COR-L47 (cell line): Measurements from ENCODE around the gene LZTS2.
A peak's percentile ranks its signal among the peaks of the same experiment; 100 is the strongest.

ENCODE experiments used
- DNase-seq: peaks from one replicate; lab custom pipeline; 2025; lab: John Stamatoyannopoulos, UW

LZTS2 gene

DNA sequence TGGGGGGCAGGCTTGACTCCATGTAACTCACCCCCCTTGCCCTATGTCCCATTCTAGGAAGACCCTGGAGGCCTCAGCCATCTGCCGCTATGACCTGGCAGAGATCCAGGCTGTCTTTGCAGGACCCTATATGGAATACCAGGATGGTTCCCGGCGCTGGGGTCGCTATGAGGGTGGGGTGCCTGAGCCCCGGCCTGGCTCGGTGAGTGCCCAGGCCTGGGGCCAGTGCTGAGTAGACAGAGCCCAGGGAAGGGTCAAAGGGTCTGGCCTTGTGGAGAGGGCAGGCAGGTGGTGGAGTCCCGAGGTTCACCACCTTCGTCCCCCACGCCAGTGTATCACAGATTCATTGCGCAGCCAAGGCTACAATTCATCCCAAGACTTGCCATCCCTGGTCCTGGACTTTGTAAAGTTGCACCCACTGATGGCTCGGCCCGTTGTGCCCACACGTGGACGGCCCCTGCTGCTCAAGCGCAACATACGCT lies 19.8 kb upstream of the LZTS2 start:
- DNase-seq, result no peak

DNA sequence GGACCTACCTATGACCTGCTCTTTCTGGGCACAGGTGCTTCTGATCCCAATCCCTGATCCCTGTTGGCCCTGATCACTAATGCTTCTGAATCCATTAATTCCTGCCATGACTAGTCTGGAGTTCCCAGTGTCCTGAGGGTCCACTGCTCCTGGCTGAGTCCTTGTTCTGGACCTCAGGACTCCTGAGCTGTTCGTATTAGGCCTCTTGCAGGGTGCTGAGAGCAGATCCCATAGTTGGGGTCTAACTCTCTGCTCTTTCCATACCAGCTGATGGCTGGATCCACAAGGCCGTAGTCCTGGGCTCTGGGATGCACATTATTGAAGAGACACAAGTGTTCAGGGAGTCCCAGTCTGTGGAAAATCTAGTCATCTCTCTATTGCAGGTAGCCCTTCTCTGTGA lies 19.3 kb upstream of the LZTS2 start:
- DNase-seq, result no peak

DNA sequence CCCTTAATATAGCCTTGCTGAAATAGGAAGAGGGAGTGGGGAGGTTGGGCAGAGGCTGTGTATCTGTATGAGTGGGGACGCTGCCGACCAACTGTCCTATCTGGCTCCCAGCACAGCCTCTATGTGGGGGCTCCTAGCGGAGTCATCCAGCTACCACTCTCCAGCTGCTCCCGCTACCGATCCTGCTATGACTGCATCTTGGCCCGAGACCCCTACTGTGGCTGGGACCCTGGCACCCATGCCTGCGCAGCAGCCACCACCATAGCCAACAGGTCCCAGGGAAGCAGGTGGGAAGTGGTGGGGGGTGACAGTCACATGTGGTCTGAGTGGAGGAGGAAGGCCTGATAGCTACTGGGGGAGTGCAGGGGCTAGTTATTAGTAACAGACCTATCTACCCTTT lies 18.9 kb upstream of the LZTS2 start:
- DNase-seq, result no peak

DNA sequence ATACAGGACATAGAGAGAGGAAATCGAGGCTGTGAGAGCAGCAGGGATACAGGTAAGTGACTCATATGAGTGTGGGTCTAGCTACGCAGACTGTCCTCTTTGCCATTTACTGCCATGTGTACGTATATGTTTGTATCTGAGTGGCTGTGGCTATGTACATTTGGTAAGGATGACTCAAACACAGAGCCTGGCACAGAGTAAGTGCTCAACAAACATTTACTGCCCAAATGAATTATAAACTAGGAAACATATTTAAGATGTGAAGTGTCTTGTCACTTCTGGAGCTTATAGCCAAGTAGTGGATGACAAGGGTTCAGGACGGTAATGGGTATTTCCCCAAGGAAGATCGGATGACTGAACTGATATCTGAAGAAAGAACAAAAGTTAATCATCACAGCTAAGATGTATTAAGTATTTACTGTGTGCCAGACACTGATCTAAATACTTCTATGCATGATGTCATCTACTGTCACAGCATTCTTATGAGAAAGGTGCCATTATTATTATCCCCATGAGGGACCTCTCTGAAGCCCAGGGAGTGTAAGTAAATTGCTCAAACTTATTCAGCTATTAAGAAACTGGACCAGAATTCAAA lies 18.3 kb upstream of the LZTS2 start:
- DNase-seq, result no peak

DNA sequence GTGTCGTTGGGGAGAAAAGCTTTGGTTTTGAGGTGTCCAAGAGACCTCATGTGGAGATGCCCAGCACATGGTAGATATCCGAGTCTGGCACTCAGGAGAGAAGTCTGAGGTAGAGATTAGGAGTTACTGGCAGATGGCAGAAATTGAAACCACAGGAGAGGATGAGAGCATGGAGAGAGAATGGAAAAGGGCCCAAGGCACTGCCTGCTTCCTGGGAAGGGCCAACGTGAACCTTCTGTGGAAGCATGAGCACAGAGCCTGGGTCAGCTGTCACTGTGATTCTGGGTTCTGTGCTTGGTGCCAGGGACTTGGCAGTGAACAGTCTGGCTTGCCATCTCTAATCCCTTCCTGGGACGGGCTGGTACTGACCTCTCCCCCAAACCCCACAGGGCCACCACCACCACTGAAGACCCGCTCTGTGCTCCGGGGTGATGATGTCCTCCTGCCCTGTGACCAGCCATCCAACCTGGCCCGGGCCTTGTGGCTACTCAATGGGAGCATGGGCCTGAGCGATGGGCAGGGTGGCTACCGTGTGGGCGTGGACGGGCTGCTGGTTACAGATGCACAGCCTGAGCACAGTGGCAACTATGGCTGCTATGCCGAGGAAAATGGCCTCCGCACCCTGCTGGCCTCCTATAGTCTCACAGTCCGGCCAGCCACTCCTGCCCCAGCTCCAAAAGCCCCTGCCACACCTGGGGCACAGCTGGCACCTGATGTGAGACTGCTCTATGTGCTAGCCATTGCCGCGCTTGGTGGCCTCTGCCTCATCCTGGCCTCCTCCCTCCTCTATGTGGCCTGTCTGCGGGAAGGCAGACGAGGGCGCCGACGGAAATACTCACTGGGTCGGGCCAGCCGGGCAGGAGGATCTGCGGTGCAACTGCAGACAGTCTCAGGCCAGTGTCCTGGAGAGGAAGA lies 16.4 kb upstream of the LZTS2 start:
- no peak for DNase-seq

DNA sequence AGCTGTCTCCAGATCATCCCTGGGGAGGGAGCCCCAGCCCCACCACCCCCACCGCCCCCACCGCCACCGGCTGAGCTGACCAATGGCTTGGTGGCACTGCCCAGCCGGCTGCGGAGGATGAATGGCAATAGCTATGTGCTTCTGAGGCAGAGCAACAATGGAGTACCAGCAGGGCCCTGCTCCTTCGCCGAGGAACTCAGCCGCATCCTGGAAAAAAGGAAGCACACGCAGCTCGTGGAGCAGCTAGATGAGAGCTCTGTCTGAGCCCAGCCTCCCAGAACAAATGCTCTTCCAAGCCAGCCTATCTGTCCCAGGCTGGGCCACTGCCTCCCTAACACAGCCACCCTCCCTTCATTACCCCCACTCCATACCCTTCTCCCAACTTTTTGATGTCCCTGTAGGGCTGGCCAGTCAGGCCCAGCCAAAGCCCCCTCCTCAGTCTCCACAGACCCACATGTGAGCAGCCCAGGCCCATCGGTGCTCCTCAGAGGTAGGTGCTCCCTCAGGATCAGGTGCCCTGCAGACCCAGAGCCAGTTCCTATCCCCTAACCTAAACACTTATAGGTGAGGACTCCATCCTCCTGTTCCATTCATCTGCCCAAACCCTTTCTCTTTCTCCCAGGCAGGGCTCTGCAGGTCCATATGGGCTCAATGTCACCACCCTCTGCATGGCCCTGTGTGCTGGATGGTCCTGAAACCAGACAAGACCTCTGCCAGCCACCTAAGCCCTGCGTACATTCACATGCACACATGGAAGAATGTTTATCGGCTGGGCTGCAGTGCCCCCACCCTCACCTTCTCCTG lies 15.5 kb upstream of the LZTS2 start:
- no peak for DNase-seq

DNA sequence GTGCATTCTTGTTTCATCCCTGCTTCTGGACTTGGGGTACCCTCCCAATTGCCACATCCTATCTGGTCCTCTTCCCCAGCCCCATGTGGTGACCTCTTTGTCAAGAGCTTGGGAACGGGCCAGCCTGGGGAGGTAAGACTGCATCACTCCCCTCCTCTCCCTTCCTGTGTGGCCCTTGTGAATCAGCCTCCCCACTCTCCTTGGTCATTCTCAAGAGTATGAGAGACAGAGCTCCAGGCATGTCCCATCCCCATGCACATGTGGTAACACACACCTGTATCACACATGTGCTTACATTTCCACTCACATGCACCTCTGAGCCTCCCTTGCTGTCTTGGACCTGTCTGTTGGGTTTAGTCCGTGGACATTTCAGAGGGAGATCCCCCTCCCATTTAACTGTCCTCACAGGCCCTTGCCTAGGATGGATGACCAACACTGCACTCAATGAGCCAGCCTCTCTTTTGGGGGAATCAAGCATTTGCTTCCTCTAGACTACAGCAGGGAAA lies 14.9 kb upstream of the LZTS2 start:
- no peak for DNase-seq

DNA sequence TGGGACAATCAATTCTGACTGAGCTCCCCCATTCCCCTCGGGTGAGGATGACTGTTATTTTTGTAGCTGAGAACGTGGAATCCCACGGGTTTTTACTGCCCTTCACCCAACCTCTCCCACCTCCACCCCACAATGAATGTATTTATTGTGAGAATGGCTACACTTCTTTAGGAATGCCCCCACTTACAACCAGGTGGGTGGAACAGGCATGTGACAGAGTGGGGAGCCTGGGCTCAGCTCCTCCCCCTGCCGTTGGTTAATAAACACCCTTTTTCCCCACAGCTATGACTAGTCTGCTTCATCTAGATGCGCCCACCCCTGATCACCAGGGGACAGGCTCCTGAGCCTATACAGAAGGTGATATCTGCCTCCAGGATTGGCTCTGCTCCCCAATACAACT lies 14.3 kb upstream of the LZTS2 start:
- no peak for DNase-seq

DNA sequence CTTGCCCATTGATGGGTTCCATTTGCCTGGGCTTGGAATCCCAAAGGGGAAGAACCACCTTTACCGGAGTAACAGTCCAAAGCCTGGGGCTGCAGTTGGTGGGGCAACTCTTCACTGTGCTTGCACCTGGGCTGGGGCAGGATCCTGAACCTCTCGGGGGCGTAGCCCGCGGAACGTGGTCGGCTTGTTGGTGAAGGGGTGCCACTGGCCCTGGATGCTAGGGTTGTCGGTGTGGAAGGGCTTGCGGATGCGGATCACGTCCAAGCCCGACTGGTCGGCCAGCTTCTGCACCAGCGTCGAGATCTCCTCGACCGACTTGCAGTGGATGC lies 13.0 kb upstream of the LZTS2 start:
- no peak for DNase-seq

DNA sequence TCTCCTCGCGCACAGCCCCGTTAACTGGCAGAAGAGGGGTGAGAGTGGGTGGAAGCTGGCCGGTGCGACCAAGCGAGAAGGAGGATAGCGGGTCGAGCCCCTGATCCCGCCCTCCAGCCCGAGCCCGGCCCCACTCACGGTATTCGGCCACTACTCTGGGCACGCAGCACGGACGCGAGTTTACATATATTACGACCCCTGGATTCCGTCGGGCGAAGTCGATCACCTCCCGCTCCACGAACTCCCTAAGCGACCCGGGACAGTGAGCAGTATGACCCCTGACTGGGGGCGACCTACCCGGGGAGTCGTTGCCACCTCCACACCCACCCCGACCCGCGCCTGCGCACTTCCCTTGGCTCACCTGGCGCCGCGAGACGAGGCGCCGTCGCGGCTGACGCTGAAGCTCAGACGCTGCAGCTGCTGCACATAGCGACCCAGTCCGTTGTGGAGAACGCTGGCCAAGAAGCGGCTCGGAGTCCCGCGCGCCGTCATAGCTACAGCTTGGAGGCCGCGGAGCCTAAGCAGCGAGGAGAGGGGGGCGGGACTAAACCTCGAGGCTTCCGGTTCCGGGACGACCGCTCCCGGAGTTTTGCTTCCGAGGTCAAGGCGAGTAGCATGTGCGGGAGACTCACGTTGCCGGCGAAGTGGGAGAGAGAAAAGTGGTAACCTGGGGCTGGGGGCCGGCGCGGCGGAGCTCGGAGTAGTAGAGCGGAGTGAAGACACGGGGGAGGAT lies 12.5 kb upstream of the LZTS2 start, which contains the start of the genes MRPL43 and TWNK:
Gene MRPL43 (minus strand): TSS at position 546 of the 733 bp plus-strand sequence. CDS start 54 bp downstream, at position 492.
Gene TWNK (plus strand): TSS at position 592 of the 733 bp plus-strand sequence. CDS start 668 bp downstream, outside the sequence.
- peak; percentile 32 for DNase-seq

DNA sequence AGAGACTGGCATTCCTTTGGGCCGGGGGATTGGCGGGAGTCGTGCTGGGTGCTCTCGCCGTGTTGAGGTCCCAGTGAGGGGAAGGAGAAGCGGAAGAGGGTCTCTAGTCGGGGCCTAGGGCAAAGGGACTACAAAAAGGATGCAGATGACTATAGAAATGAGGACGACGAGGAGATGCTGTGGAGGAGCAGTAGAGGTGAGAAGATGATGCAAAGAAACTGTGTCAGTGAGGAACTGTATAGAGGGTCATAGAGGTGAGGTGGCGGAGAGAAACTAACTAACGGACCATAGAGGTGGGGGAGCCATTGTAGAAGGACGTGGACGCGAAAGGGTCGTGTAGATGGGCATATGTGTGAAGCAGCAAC lies 11.9 kb upstream of the LZTS2 start:
- no peak for DNase-seq

DNA sequence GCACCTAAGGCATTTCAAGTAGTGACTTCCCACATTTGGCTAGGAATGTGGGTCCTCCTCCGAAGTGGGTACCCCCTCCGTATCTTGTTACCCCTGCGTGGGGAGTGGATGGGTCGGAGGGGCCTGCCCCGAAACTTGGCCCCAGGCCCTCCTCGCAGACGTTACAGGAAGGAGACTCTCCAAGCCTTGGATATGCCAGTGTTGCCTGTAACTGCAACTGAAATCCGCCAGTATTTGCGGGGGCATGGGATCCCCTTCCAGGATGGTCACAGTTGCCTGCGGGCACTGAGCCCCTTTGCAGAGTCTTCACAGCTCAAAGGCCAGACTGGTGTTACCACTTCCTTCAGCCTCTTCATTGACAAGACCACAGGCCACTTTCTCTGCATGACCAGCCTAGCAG lies 11.4 kb upstream of the LZTS2 start:
- DNase-seq, result no peak

DNA sequence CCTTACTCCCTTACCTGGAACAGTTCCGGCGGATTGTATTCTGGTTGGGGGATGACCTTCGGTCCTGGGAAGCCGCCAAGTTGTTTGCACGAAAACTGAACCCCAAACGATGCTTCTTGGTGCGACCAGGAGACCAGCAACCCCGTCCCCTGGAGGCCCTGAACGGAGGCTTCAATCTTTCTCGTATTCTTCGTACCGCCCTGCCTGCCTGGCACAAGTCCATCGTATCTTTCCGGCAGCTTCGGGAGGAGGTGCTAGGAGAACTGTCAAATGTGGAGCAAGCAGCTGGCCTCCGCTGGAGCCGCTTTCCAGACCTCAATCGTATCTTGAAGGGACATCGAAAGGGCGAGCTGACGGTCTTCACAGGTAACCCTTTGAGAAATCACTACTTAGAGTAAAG lies 10.5 kb upstream of the LZTS2 start:
- DNase-seq, result no peak

DNA sequence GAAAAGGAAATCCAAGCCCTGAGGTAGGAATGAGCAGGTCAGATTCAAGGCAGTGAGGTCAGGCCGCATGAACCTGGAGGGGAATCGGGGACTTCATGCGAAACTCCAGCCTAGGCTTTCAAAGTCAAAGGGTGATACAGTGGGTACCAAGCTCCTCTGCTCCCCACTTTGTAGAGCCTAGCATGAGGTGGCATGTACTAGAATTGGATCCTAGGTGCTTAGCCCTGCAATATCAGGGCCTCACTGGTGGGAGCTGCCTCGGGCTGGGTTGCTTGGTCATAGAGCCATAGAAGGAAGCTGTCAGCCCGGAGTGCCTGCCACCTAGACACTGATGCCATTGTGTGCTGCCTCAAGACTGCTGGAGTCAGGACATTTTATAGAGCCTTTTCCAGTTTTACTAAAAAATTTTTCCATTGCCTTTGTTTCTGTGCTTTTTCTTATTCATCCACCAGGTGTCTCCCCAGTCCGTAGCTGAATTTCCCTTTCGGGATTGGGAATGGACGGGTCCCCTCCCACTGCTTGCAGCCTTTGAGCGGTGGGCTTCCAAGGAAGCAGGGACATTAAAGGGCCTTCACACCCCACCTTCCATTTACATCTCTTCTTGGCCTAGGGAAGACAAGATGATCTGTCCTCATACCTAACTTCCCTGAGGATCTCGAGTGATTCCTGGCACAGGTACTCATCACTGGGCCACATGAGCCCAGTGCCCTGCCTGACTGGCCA lies 5.5 kb upstream of the LZTS2 start:
- DNase-seq, result no peak

DNA sequence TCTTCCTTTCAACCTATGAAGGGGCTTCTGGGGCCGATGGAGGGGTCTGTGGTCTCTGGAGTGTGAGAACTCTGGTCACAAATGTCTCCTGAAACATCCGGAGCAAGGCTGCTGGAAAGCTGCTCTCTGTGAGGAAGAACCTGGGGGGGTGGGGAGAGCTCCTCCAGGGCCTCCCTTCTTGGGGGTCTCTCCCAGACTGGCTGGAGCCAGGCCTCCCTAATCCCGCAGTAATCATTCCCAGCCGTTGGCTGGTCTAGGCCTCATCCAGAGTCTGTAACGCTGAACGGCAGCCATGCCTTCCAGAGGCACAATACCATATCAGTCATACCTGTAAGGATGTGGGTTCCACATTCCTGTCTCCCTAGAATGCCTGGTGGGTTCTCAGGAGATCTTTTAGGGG lies 4.4 kb upstream of the LZTS2 start:
- DNase-seq, result no peak

DNA sequence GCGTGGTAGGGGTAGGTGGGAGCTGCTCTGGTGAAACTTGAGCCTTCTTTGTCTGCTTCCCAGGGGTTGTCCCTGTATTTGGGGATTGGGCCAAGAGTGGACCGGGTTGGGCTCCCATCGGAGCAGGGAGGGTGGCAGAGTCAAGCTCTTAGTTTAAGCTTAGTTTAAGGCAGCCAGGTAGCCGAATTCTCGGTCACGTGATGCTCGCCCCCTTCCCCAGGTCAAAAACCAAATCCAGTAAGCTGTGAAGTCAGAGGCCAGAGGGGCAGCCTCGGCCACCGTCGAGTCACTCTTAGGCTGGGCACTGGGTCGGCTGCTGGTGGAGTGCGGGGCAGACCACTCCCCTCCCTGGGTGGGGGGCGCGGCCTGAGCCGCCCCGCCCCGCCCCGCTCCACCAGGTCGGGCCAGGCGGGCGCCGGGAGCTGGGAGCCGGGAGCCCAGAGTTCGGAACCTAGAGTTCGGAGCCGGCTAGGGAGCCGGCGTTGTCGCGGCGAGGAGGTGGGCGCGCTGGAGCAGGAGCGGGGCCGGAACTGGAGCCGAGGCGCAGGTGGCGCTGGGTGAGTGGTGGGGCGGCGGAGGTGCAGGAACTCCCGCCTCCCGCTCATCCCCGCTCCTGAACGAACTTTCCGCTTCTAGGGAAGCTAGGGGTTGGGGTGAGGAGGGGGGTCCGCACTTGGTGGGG lies 2.8 kb upstream of the LZTS2 start:
- DNase-seq, result no peak

DNA sequence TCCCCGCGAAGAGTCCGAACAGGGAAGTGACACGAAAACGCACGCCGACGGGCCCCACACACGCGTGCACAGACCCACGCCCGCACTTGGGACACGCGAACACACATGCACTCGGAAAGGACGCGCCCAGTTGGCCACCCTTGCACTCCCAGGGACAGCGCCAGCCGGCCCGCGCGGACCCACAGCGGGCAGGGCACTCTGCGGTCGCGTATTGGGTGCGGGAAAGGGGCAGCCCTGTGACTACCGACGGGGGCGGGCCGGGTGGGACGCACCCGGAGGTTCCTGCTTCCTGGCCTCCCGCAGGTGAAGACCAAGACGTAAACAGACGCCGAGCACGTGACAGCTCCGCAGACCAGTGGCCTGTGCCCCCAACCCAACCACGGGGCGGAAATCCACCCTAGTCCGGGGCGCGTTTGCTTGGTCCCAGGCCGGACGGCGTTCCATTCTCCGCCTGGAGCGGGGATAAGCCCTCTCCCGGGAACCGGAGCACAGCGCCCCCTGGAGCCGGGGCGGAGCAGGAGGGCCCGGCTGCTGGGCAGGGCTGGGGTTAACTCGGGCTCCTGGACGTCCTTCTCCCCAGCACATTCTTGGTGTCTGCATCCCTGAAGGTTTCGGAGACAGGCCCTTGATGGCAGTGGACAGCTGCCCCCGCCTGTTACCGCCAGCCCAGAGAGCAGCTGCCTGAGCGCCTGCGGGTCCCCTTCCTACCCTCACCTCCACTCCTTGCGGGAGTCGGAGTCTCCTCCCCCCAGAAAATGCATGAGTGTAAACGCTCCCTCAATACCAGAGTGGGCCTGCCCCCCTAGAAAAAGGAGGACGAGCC lies 2.0 kb upstream of the LZTS2 start:
- DNase-seq, result peak; percentile 11

DNA sequence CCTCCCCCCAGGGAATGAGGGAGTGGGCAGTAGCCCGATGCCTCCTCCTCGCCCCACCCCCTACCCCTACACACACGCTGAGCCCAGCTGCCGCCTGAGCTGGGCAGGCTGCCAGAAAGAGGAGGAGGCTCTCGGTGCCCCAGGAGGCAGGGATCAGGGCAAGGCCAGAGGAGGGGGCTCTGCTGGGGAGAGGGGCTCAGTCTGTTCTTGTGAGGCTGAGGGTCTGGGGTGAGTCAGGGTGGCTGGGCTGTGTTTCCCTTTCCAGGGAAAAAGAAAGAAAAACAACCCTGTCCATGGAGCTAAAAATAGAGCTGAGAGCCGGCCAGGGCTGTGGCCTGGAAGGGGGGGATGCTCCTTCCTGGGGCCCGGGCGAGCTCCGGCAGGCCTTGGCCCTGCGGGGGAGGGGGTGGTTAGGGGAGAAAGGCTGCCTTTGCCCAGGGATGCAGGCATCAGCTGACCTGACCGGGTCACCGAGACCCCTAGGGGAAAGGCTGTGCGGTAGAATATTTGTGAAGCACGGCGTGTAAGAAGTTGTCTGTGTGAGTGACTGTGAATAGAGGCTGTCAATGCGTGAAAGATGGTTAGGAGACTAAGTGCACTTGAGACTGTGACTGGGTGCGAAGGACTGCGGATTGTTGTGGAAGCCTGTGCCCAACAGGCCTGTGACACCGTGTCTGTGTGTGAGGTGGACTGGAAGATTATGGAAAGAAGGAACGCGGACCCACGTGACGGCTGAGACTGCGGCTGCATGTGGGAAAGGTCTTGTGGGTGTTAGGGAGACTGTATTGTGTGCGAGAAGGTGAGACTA lies 1.2 kb upstream of the LZTS2 start:
- DNase-seq, result peak; percentile 70
